Measurements from ENCODE around the gene RBPJL.
"Not testable (repeated sequence)": the region's sequence is repeated elsewhere in the genome, so short reads cannot be mapped to it uniquely, and the experiment has no call there.

RBPJL gene

DNA sequence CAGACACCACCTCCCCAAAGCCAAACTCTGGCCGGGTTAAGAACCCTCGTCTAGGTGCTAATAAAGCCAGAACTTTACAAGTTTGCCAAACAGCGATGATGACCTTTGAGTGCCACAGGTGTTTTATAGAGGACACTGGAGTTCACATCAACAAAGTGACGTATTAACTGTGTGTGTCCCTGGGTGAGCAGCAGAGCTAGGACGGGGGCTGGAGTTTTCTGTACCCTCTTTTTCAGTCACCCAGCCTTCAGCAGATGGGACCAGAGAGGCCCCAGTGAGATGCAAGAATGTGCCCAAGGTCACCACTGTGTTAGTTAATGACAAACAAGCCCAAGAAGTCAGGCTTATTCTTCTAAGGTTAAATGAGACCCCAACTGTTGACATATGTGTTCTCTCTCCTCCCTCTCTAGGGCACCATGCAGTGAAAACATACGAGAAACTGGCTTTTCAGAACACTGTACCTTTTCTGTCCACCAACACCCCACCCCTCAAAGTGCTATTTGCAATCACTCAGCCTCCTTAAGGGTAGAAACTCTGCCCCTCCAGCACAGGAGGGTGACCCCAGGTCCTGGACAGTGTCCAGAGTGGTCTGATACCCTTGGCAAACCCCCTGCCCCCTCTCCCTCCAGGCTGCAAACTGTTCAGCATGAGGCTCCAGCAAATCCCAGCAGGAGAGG lies 36.4 kb downstream of the RBPJL start:
- DNase-seq = no peak

DNA sequence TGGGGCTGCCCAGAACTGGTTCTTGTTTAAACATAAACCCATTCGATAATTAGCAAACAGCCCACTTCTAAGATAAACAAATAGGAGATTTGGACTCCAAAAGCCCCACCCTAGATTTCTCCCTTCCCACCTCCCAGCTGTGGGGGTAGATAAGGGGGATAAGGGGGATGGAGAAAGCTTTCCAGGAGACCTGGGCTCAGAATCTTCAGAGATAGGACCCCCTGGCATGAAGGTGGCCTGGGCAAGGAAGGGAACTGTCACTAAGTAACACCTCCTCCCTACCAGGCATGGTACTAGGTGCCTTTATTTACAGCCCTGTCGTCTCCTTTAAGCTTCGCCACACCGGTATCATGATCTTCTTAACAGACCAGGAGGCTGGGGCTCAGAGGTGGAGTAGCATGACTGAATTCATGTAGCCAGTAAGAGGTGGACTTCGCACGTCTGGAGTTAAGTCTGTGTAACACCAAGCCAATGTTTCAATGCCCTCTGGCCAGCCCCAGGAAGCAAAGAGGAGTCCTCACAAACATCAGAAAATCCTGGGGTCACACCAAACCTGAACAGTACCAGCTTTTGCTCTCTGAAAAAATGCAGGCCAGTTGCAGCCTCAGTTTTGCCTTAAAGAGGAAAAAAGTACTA lies 37.0 kb downstream of the RBPJL start:
- no peak for DNase-seq

DNA sequence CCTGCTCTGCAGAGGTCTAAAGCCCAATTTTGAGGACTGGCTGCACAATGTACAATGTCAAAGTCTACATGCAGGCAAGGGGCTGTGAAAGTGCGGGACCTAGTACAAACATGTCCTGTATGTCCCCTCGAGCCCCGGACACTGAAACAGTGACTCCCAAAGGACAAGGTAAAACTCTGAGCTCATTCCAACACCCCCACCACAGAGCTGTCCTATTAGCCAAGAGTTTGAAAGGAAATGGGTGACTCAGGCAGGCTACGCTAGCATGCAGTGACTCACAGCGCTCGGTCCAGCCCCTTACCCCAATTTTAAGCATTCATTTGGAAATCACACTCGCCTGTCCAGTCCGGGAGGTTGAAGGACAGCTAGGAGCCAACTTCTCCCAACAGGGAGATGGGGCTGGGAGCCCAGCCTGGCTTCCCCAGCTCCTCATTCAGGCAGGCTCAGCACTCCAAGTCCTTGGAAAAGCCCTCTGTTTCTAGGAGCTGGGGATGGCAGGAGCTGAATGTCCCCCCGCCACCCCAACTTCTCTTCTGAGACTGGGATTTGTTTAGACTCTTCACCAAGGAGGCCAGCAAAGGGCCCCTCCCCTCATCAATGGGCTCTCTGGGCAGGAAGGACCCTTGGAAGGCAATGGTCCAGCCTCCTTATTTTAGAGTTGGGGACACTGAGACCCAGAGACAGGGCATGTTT lies 37.7 kb downstream of the RBPJL start:
- peak; percentile 74 to 88 (median 82) for DNase-seq

DNA sequence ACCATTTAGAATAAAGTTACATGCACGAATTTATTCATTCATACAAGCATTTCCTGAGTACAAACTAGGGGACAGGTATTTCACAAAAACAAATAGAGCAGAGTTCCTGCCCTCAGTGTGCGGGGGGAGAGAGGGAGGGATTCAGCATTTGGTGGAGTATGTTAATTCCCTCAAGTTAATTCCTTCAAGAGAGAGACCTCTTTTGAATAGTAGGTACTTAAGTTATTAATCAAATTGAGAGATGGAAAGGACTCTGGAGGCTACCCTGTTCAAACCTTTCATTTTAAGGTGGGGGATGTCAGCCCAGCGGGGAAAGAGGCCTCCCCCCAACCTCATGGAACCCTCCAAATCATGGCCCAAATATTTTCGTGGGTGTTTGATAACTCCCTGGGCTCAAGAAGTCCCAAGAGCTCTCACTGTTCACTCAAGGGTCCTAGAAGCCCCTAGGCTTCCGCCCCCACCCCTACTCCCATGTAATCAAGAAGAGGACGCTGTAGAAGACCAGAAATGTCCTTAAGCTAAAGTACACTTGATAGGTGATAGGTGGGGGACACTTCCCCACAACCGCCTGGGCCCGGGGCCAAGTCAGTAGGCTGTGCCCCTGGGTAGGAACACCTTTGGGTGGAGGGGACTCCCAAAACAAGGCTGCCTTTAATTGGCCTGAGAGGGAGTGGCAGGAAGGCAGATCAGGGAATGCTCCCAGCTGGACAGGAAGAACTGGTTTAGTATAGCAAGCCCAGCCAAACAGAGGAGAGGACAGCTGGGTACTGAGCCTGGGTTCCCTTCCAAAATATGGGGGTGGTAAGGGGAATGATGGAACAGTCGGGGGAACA lies 38.7 kb downstream of the RBPJL start:
- no peak for DNase-seq

DNA sequence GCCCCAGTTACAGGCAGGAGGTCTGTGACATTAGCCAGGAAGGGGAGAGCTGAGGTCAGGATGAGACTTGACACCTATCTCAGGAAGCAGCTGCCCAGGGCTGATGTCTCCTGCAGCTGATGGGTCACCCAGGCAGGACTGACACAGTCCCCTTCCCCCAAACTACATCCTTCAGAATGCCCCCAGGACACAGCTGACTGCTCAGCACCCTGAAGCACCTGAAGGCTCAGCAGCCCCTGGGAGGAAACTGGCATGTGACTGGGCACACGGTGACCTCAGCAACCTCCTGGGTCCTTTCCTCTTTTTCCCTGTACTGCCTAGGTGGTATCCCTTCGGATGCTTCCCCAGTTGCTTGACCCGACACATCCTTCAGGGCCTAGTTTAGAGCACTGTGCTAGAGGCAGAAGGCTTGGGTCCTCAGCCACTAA lies 39.7 kb downstream of the RBPJL start:
- DNase-seq = no peak

DNA sequence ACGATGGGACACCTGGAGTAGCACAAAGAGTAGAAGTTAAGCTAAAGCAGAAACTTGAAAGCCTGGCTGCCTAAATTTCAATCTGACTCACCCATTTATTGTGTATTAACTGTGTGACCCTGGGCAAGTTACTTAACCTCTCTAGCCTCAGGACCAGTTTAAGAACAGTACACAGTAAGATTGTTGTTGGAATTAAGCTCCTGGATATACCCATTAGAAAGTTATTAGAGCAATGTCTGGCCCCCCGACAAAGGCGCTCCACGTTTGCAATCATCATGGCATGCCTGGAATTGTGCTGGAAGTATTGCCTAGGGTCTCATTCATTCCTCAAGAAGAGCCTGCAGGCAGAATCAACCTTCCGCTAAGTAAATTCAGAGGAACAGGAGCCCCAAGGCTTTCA lies 40.2 kb downstream of the RBPJL start:
- DNase-seq = no peak

DNA sequence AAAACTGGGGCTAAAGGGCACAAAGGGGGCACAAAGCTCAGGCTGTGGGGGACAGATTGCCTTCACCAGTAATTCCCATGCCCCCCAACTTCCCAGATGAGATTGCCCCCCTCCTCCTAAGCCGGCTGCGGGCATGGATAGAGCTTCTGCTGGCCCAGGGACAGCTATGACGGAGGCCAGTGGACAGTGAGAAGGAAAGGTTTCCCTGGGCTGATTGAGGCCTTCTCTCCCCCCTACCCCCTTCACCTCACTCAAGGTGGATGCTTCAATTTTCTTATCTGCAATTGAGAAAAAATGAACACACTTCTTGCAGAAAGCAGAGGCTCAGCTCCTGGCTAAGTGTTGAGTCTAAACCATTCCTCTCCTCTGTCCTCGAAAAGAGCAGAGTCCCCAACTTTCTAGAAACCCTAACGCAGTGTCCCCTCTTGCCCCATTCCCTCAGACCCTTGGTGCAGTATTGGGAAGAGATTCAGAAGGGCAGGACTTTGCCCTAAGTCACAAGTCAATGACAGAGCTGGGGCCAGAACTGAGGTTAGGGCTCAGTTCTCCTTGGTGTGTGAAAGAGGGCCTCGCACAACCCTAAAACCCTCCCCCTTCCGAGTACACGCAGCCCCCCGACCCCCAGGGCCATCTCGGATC lies 40.8 kb downstream of the RBPJL start:
- no peak for DNase-seq

DNA sequence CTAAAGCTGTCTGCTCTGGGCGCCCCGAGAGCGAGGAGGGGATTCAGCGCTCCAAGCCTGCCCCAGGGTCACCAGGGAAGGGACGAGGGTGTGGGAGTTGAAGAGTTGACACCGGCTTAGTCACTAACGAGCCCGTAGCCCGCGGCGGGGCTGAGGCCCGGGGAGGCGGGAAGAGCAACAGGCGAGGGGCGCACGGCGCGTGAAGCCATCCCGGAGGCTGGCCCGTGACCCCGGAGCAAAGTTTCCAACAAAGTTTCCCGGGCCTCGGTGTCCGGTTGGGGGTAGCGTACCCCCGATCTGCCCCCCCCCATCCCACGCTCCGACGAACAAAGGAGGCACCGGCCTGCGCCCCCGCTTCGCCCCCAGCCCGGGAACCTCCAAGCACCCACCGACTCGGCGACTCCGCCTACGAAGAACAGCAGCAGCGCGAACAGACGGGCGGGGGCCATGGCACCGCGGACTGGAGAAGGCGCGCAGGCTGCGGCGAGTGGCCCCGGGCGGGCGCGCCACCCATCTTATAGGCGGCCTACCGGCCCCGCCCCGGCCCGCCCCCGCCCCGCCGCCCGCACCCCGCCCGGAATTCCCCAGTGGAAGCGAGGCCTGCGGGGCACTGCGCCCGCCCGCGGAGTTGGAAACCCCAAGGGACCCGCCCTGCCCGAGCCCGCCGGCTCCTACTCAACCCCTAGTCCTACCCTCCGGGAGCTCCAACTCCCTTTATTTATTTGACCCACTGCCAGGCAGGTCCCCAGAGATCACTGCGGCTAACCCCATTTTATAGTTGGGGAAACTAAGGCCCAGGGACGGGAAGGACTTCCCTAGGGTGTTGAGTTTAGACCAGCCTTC lies 41.5 kb downstream of the RBPJL start, which contains the start of gene SDC4:
Gene SDC4 (minus strand): TSS at position 489 of the 843 bp plus-strand sequence. CDS start 40 bp downstream, at position 449.
- peak; percentile 66 to 89 (median 80) for DNase-seq

DNA sequence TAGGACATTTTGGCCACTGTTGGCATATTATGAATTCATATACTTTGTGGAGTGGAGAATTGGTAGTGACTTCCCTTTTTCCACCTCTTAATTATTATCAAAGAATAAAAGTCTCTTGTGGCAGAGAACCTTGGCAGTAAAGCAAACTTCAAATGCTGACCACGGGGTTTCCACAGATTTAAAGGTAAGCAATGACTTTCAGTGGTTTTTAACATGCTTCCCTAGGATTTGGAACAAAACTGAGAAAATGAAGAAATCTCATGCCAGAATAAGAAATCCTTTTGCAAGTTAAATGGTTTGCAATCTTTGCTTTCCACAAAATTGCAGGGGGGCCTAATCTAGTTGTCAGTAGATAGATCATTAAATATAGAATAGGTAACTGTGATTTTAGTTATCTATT lies 43.6 kb downstream of the RBPJL start:
- no peak for DNase-seq

DNA sequence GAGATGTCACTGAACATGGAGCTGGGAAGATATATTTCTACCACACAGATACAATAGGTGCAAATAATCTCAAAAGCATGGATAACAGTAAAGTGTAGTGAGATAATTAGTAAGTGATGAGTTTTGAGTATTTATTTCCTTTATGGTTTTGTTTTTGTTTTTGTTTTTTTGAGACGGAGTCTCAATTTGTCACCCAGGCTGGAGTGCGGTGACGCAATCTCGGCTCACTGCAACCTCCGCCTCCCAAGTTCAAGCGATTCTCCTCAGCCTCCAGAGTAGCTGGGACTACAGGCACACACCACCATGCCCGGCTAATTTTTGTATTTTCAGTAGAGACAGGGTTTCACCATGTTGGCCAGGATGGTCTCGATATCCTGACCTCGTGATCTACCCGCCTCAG lies 44.2 kb downstream of the RBPJL start:
- not testable (repeated sequence) for DNase-seq

DNA sequence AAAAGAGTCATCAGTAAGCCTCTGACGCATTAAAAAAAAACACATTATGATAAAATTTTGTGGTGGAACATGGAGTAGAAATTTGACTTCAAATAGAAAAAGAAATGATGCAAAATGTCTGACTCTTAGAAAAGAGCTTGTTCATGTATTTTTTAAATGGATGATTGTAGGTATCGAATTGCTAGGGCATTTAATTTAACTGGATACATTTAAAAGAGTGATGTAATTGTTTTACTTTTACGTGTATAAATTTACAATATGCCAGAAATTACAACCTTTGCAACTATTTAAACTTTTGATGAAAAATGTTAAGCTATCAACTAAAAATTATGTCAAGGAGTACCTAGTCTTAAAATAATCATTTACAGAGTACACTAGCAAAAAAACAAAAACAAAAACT lies 46.1 kb downstream of the RBPJL start:
- no peak for DNase-seq

DNA sequence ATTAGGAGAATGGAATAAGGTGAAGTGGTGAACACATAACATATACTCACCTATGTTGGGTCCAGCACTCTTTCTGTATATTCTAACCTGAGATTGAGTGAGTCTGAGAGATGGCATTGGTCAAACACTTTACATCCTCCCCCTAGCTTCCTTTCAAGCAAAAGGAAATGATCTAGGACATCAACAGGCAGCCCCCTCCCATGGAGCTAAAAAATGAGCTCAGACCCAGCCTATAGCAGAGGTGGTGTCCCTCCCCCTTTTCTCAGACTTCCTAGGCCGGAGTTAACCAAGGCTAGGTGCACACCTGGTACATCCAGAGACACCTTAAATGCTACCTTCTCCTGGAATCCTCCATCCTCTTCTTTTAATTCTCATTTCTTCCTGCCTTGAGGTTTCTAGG lies 47.1 kb downstream of the RBPJL start:
- no peak for DNase-seq

DNA sequence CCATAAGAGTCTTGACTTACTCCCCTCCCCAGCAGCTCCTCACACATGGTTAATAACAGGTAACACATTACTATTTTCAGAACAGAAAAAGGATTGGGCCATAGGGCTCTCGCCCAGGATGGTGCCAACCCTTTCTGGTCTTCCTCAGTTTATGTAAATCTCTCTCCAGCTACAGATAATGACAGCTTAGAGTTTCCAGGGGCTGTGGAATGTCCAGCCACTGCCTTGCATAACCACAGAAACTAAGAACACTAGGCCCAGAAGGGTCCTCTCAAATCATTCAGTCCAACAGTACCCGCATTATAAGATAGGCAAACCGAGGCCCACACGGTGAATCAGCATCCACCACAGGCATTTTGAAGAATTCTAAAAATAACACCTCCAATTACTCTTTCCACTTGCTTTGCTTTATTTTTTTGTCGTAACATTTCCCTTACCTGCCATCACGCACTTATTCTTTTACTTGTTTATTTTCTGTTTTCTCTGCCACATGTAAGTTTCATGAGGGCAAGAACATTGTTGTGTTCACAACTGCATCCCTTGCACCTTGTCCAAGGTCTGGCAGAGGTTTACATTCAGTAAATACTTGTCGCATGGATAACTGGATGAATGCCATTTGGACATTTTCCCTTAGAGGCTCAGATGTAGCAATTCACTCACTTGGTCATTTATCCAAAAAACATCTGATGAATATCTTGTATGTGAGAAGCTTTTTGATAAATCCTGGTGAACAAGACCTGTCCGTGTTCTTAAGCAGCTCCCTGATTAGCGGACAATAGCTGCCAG lies 48.0 kb downstream of the RBPJL start:
- DNase-seq = no peak

DNA sequence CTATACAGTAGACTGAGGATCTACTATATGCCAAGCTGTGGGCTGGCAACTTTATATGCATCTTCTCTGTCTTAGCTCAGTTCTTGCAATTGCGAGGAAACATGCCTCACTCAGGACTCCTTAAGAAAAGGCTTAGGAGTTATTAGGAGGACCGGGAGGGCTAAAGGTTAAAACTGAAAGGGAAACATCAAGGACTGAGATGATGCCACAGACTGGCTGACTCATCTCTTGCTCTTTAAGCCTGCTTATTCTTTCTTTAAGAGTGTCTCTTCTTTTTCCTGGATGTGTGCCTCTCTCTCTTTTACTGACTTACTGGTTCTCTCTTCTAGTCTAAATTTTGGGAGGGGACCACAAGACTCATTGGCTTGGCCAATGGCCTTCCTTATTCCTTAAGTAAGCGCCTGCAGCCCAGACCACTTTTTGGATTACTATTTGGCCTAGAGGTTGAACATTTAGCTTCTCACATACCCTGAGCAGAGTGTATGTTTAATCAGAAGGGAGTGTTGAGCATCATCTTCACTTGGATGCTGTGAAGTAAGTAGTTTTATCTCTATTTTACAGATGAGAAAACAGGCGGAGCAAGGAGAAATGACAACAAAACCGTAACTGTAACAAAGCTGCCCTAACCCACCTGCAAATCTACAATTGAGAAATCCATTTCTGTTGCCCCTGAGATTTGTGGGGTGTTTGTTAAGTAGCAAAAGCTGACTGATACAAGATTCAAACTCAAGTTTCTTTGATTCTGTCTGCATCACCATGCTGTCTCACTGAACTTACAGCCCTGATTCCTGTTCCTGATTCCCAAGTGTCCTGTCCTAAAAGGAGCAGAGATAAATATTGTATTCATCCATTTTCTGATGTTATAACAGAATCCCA lies 48.8 kb downstream of the RBPJL start:
- peak; percentile 35 to 57 (median 53) for DNase-seq

DNA sequence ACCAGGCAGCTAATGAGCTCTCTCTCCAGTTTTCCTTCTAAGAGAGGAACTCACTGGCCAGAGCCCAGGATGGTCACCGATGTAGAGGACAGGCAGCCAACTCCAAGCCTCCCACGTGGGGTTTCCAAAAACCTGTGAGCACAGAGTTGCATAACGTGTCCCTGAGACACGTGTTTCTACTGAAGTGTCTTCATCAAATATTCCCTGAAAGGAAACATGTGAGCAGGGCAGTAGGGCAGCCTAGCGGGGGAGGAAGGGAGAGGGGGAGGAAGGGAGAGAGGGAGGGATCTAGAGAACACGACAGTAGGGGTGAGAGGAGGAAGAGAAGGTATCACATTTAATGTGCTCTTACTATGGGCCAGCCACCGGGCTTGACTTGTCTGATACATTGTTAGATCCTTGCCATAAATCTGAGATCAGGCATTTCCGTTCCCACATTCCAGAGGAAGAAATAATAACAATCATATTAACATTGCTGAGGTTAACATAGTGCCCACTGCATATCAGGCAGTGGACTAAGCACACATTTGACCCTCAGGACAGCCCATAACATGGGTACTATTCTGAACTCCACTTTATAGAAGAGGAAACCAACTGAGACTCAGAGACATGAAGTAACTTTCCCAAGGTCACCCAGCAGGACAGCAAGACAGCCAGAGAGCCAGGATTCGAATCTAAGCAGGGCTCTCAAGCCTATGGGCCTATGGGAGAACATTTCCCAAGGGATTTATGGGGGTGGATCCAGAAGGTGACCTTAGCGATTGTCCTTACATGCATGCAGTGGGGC lies 51.8 kb downstream of the RBPJL start:
- DNase-seq = peak; percentile 79 to 89 (median 88)

DNA sequence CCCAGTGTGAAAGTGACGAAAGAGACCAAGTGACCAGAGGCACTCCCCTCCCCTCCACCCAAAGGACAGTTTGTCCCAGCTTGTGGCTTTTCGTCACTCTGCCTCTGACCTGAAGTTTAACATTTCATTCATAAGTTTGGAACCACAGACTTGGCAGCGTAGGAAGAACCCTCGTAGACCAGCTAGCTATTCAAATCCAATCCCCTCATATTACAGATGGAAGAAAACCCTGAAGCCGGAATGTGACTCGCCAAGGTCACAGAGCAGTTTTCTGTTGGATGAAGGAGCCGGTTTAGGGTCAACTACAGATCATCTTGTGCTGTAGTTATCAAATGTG lies 52.4 kb downstream of the RBPJL start:
- DNase-seq = peak in 2 of 4 experiments; percentile 32 to 48

DNA sequence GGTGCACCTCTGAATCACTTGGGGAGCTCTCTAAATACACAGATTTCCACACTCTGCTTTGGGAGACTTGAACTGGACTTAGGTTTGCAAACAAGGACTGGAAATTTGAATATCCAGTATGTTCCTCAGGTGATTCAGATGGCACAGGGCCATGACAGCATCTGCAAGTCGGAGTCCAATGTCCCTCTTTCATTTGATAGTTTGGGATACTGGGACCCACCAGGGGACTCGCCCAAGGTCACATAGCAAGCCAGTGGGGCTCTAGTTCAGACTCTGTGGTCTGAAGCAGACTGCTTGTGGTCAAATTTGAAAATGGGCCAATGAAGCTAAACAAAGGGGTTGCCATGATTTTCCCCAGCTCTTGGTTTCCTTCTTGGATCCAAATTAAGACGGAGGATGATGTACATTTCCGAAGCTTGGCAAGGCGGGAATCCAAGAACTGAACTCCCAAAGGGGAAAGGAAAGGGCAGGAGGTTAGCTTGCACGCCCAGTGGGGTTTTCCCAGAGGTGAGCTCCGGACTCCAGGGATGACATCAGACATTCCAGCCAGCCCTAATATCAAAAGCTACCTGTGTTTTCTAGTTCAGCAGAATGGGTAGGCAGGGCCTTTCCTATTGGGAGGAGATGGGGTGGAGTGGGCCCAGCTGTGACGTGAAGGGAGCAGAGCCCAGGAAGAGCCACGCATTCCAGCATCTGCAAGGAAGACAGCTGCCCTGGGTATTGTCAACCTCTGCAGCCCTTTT lies 52.9 kb downstream of the RBPJL start:
- no peak for DNase-seq

DNA sequence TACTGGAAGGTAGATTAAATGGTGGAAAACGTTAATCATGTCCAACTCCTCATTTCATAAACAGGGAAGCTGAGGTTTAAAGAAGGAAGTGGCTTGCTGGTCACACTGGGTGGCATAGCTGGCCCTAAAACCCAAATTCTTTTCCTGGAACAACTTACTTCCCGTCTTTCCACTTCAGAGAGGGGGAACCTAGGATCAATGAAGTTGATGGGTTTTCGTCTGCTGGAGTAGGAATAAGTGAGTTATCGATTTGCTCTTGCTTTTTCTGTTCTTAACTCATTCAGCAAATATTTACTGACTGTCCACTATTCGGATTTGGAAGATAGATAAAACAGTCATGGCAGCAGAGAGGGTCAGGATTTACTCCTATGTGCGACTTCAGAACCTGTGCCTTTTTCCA lies 55.2 kb downstream of the RBPJL start:
- peak; percentile 53 to 78 (median 74) for DNase-seq
